ENCODE results near the gene PRR5. TPM values are rescaled to one million over a fixed set of nuclear protein-coding genes. Genes with fewer than 3 reads are reported as not detected.

Gene PRR5
- total RNA-seq, 1 experiment from 2014 or later: 11.8 TPM

GRCh38 chr22:44723801-44724200, 21.8 kb downstream of the PRR5 start:
- Histone ChIP-seq H2BK15ac (ENCODE audit: low read depth, low read length) (no peak overlapping the region), H3K23me2 (ENCODE audit: insufficient read length, low read depth, low read length, poor library complexity, severe bottlenecking) (no peaks in the 10 kb centered on the region), H4K5ac (ENCODE audit: insufficient read length, low read depth, low read length) (no peak overlapping the region), H3K4me1 (ENCODE audit: insufficient read depth, low read length) (peaks cover 2% of the 10 kb centered on the region; the same call in 1 of the 2 replicates), H2AK5ac (ENCODE audit: insufficient read length, low read length) (no peak overlapping the region), H4K20me1 (ENCODE audit: control insufficient read depth, insufficient read depth, insufficient read length) (no peaks in the 10 kb centered on the region), H2AFZ (ENCODE audit: low read length) (no peak overlapping the region), H3K14ac (ENCODE audit: insufficient read depth, low read length) (no peak overlapping the region), H3K4me2 (ENCODE audit: insufficient read depth, insufficient read length, low read length) (no peak overlapping the region), H3K4ac (ENCODE audit: low read depth, low read length) (no peak overlapping the region), H3K27me3 (ENCODE audit: insufficient read depth, low read length) (no peaks in the 10 kb centered on the region), H3K27ac (ENCODE audit: insufficient read length, low read depth, low read length) (no peak overlapping the region), H3K9me3 (ENCODE audit: control insufficient read depth, low read depth, low read length) (no peaks in the 10 kb centered on the region), H2BK5ac (ENCODE audit: insufficient read length, low read length) (no peak overlapping the region), H3T11ph (ENCODE audit: low read length) (no peak overlapping the region), H4K8ac (replicated peaks; ENCODE audit: insufficient read length, low read depth, low read length) (no peak overlapping the region), H3K79me1 (ENCODE audit: insufficient read depth, low read depth, low read length, poor library complexity, severe bottlenecking) (no peaks in the 10 kb centered on the region), H3K79me2 (ENCODE audit: insufficient read depth, low read length) (no peaks in the 10 kb centered on the region), H3K23ac (ENCODE audit: insufficient read length, low read depth, low read length) (no peak overlapping the region), H2BK20ac (ENCODE audit: low read depth, low read length, poor library complexity, severe bottlenecking) (no peak overlapping the region), H3K56ac (ENCODE audit: insufficient read length, low read depth, low read length) (no peak overlapping the region), H2BK12ac (ENCODE audit: insufficient read length, low read depth, low read length) (no peak overlapping the region), H2BK120ac (ENCODE audit: low read depth, low read length, poor library complexity, severe bottlenecking) (no peak overlapping the region), H4K91ac (ENCODE audit: insufficient read length, low read depth, low read length) (no peak overlapping the region), H3K9ac (ENCODE audit: extremely low read depth, insufficient read length, low read length) (no peak overlapping the region), H3K18ac (ENCODE audit: insufficient read length, low read depth, low read length) (no peak overlapping the region)
- Mint-ChIP-seq H3K4me3 (no peak overlapping the region), H3K4me1 (peaks cover 15 to 17% of the 10 kb centered on the region in 2 experiments), H3K27me3 (ENCODE audit: low read depth) (no peaks in the 10 kb centered on the region), H3K27ac (no peak overlapping the region), H3K36me3 (ENCODE audit: insufficient read depth in 1 of 3, low read depth in 3 of 3) (peaks cover 0 to 3% (median 0%) of the 10 kb centered on the region in 3 experiments; a peak in 1 of 7 replicates), H3K9me3 (no peaks in the 10 kb centered on the region)
- WGBS (ENCODE audit: extremely low coverage, insufficient read length, low lambda C conversion rate): no CpG with 5 or more reads among the region's 2 CpGs
- no peak for TF ChIP-seq CTCF (conservative IDR thresholded peaks at IDR 0.05)
- DNase-seq: no peak
